Measurements from ENCODE around the gene AK9. TPM values are rescaled to one million over a fixed set of nuclear protein-coding genes. Genes with fewer than 3 reads are reported as not detected.

Gene AK9
- total RNA-seq, 1 experiment from 2014 or later: 2.3 TPM

GRCh38 chr6:109496036-109496772 lies 194.8 kb downstream of the AK9 start:
- DNase-seq (ENCODE audit: low read depth, low spot score): no peak
- CTCF ChIA-PET: interaction anchor here (0.7 kb wide), 1 partner anchor 327 kb away, joined by 3 read pairs; no protein-coding TSS in a partner anchor
- intact Hi-C loops (cut with micrococcal nuclease; ENCODE audit: unreplicated experiment): no loop called here
- POLR2A ChIA-PET: interaction anchor here (0.5 kb wide), 1 partner anchor 833 kb away, joined by 5 read pairs; no protein-coding TSS in a partner anchor
- peaks cover 31% of the 10 kb centered on the region for H3K27me3 ChIP-seq (ENCODE audit: control insufficient read depth, insufficient read depth, low read length)
- TF ChIP-seq TCF7L2 (IDR thresholded peaks at IDR 0.05; ENCODE audit: low read depth, low read length) (no peak), SIN3A (IDR thresholded peaks at IDR 0.05; ENCODE audit: borderline replicate concordance, insufficient read depth, low read depth, low read length) (no peak), POLR2AphosphoS5 (IDR thresholded peaks at IDR 0.05; ENCODE audit: low read depth, low read length) (no peak), REST (IDR thresholded peaks at IDR 0.05; ENCODE audit: insufficient read depth in 1 of 2, low read depth in 2 of 2, low read length in 1 of 2) (no peak), CTCF (IDR thresholded peaks at IDR 0.05) (no peak)
- H3K27ac ChIP-seq (ENCODE audit: low read length): no peak overlapping the region
- no peaks in the 10 kb centered on the region for H3K9me3 ChIP-seq (ENCODE audit: control insufficient read depth, insufficient read depth, low read depth, low read length)
- no peak overlapping the region for H3K4me3 ChIP-seq (ENCODE audit: low read depth in 2 of 2, low read length in 2 of 2)
- H3K4me1 ChIP-seq (ENCODE audit: control insufficient read depth, insufficient read depth, low read length): no peaks in the 10 kb centered on the region
- H3K36me3 ChIP-seq (ENCODE audit: control insufficient read depth, insufficient read depth, low read length): no peaks in the 10 kb centered on the region
- ATAC-seq: peak; percentile 28; the same call in 1 of the 2 replicates
- BruUV-seq (replicated peaks): no TSS peak
- in situ Hi-C loops (cut with HindIII; ENCODE audit: low pct_unique_long_range_greater_than_20kb, low sequenced_read_pairs): no loop called here

GRCh38 chr6:109493865-109494264 lies 197.1 kb downstream of the AK9 start:
- H3K27ac ChIP-seq (ENCODE audit: low read length): no peak overlapping the region
- TF ChIP-seq POLR2AphosphoS5 (IDR thresholded peaks at IDR 0.05; ENCODE audit: low read depth, low read length) (no peak), CTCF (IDR thresholded peaks at IDR 0.05) (no peak), TCF7L2 (IDR thresholded peaks at IDR 0.05; ENCODE audit: low read depth, low read length) (no peak), REST (IDR thresholded peaks at IDR 0.05; ENCODE audit: insufficient read depth in 1 of 2, low read depth in 2 of 2, low read length in 1 of 2) (no peak), SIN3A (IDR thresholded peaks at IDR 0.05; ENCODE audit: borderline replicate concordance, insufficient read depth, low read depth, low read length) (no peak)
- peaks cover 29% of the 10 kb centered on the region for H3K27me3 ChIP-seq (ENCODE audit: control insufficient read depth, insufficient read depth, low read length)
- in situ Hi-C loops (cut with HindIII; ENCODE audit: low pct_unique_long_range_greater_than_20kb, low sequenced_read_pairs) (no loop called here), intact Hi-C loops (cut with micrococcal nuclease; ENCODE audit: unreplicated experiment) (no loop called here)
- ChIA-PET CTCF (no interaction called here), POLR2A (no interaction called here)
- no peaks in the 10 kb centered on the region for H3K9me3 ChIP-seq (ENCODE audit: control insufficient read depth, insufficient read depth, low read depth, low read length)
- no peaks in the 10 kb centered on the region for H3K4me1 ChIP-seq (ENCODE audit: control insufficient read depth, insufficient read depth, low read length)
- no TSS peak for BruUV-seq (replicated peaks)
- no peak for DNase-seq (ENCODE audit: low read depth, low spot score)
- H3K36me3 ChIP-seq (ENCODE audit: control insufficient read depth, insufficient read depth, low read length): no peaks in the 10 kb centered on the region
- ATAC-seq: no peak
- no peak overlapping the region for H3K4me3 ChIP-seq (ENCODE audit: low read depth in 2 of 2, low read length in 2 of 2)
